ENCODE results near the gene LMO7. TPM values are rescaled to one million over a fixed set of nuclear protein-coding genes. Genes with fewer than 3 reads are reported as not detected.
A peak's percentile ranks its signal among the peaks of the same experiment; 100 is the strongest.
"Not testable (repeated sequence)": the region's sequence is repeated elsewhere in the genome, so short reads cannot be mapped to it uniquely, and the experiment has no call there.

The LMO7 gene
- total RNA-seq, 1 donor from 2014 or later = 340 TPM

DNA sequence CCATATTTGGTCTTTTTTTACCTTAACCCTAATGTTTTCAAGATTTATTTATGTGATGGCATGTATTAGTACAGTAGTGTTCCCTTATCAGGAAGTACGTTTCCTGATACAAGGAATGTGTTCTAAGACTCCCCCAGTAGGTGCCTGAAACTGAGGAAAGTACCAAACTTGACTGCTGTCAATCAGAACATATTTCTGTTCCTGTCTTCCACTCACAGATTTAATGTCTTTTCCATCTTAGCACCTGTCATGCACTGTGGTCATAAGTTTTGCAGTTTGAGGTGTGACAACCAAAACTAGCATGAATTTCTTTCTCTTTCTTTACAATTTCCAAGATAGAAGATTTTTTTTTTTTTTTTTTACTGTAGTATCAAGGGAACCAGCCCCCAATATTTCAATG, 62.9 kb downstream of the LMO7 start:
- no peak for DNase-seq

DNA sequence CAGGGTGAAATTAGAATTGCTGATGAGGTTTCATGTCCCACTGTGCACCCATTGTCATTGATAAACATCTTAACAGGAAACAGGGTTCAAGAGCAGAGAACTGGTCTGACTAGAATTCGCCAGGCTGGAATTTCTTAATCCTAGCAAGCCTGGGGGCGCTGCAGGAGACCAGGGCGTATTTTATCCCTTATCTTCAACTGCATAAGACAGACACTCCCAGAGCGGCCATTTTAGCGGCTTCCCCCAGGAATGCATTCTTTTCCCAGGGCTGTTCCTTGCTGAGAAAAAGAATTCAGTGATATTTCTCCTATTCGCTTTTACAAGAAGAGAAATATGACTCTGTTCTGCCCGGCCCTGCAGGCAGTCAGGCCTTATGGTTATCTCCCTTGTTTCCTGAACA, 63.6 kb downstream of the LMO7 start:
- DNase-seq = not testable (repeated sequence)

DNA sequence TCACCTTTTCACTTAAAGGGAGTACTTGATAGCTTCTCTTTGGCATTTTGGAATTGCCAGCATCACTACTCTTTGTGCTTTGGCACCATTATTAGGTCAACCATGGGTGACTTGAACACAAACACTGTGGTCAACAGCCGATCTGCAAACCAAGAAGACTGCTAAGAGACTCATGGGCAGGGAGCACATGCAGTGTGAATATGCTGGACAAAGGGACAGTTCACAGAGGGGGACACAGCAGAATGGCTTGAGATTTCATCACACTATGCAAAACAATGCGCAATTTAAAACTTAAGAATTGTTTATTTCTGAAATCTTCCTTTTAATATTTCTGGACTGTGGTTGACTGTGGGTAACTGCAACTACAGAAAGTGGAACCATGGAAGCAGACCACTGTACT, 64.4 kb downstream of the LMO7 start:
- no peak for DNase-seq

DNA sequence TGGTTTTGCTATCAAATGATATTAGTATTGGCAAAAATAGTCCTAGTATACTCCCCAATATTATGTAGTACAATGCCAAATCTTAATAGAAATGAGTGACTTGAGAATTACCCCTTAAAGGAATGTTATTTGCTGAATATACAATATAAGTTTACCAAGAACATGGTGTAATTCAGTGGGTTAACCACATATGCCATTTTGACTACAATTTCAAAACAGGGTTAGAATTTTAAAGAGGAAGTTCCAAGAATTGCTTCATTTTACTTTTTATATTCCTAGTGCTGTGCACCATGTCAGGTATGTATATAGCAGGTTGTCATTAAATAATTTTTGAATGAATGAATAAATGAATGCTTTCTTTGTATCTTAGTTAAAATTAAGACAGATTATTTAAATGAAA, 66.3 kb downstream of the LMO7 start:
- DNase-seq = no peak

DNA sequence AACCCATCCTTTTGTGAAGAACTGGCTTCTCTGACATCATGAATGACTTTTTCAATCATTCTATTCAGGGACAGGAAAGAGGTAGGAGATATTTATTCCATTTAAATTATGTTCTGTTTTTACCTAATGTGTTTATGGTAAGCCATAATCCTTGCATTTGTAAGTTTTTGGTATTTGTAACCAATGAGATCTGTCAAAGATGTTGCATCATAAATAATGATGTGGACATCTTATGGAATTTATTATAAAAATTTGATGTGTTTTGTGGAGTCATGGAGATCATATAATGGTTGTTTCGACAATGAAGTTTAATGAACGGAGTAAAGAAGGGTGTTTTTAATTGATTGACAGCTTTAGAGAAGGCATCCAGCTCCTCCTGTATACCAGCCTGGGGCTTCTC, 67.6 kb downstream of the LMO7 start:
- DNase-seq = no peak

DNA sequence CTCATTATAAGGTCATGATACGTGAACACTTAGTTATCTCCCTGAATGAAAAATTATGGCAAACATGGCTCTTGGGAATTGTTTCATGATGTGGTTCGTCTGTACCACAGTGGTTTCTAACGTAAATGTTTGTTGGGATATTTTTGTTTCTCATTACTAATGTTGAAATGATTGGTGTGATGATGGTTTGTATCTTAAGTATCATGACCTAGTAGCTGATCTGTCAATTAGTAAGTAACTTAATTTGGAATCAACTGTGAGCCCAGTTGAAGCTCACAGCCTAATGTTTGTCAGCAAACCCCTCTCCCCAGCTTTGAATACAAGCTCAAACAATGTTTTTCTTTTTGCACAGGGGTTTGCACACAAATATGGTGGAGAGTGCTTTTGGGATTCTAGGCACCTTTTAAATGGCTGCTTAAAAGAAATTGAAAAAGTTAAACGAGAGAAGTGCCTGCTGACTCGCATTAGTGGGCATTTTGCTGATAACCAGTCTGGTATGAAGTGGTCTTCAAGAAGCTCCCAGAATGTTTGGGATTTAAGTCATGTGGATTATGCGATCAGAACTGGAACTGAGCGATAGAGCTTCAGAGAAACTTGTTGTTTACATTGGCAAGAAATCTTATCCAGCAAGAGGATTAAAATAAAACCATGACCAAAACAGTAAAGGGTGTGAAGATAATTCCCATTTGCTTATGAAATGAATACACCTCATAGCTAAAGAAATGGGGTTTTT, 68.2 kb downstream of the LMO7 start:
- peak; percentile 57 for DNase-seq

DNA sequence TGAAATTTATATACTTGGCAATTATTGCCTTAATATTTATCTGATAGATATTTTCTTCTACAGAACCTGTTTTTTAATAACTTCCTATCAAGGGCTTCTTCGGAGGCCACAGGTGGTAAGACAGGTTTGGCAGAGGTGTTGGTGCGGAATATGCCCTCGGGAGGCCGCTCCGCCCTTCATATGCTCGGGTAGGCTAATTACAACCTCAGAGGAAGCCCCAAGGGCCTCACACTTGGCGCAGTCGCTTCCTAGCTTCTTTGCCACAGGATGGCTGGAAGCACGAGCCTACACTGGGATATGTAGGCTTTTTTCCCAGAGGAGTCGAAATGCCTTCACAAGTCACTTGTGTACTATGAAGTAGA, 68.8 kb downstream of the LMO7 start:
- peak; percentile 49 for DNase-seq

DNA sequence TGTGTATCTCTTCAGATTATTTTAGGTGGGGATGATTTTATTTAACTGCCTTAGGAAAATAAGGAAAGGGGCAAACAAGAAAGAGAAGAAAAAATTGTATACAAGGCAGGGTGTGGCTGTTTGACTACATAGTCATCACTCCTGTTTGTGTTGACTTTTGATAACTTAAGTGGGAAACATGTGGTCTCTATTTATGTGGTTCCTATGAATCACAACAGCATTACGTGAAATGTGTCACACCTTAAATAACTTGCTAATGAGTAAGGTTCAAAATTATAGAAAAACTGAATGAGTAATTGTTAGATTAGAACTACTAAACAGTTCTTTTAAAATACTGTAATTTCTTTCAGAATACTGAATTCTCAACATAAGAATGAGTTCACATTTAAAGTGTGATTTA, 69.3 kb downstream of the LMO7 start:
- DNase-seq = no peak

DNA sequence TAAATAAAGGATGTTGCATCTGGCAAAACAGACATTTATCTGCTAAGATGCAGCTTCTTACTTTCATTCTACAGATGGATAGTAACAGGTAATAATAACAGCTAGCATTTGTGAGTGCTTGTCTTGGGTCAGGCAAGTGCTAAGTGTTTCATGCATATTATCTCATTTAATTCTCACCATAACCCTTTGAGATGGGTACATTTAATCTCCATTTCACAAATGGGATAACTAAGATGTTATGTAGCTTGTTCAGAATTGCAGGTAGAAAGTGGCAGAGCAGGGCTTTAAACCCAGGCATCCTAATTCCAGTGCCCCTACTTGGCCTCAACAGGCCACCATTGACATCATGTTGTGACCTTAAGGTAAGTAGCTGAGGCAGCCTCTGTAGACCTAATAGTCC, 69.8 kb downstream of the LMO7 start:
- DNase-seq = no peak

DNA sequence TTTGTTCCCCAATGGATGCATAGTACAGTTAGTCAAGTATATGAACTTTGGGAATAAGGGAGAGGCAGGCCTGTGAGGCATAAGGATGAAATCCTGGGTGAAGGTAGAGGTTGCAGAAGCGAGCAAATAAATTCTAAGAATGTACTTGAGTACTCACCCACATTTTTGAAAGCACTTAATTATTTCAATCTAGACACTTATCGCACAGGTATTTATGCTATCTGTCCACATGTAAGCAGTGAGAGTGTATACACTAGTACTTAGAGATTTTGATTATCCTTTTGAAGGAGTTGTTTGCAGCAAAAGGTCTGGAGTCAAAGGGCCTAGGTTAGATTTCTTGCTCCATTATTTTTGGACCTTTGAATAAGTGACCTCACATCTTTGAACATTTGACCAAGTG, 77.7 kb downstream of the LMO7 start:
- no peak for DNase-seq

DNA sequence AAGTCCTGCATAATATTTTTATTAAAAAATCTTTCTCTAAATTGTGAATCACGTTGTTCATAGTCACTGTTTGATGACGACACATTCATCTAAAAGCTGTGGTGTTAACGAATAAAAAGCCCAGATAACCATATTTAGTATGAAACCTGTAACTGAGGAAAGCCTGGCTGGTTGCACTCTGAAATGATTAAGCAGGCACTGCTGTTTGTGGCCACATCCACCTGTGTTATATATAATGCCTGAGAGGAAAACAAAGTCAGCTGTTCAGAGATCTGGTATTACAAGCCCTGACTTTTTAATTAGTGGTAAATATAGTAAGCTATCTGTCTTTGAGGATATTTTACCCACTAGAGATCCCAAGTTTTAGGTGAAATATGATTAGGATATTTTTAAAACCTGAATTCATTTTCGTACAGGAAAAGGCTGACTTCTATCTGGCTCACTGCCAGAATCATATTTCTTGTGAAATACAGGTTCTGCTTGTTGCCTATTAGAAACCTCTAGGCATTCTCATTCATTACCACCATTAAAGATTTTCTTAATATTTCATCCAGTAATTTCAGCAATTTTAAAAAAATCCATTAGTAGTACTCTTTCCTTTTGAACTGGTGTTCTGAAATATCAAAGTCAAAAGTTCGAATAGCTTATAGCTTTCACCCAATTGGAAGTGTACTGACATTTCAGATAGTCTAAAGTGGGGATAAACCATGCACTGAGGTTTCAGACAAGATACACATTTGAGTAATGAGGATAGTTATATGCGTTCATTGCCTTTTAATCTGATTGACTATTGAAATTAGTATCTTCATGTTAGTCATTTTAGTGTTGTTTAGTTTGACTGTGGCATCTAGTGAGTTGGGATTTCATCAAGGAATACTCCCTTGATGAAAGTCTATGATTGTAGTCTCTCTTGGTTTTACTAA, 79.7 kb downstream of the LMO7 start:
- peak; percentile 27 for DNase-seq

DNA sequence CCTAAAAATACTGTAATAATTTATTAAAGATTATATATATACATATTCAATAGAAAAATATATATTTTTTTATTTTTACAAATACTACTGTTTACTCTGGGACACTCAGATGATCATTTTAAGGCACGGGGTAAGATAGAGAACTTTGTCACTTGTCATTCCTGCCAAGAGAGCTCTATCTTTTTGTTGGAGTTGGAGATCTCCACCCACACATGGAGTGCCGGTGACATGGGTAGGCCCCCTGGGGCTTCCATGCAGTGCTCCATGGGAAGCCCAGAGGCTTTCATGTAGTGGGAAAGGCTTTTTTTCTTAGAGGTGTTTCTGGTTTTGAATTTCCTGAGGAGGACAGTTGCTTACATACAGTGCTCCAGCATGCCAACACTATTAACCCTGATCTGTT, 81.4 kb downstream of the LMO7 start:
- DNase-seq = no peak

DNA sequence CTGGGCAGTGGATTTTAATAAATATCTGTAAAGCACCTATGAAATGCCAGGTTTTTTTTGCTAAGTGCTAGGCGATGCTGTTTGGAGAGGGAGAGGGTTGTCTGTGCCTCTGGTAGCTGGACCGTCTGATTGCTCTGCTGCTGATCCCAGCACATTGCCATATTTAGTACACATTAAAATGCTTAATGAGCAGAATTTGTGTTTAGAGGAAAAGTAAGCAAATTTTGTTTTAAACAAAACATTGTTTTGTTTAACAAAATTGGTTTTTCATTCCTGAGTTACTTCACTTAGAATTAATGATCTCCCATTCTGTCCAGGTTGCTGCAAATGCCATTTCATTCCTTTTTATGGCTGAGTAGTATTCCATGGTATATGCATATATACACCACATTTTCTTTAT, 85.2 kb downstream of the LMO7 start:
- DNase-seq = no peak

DNA sequence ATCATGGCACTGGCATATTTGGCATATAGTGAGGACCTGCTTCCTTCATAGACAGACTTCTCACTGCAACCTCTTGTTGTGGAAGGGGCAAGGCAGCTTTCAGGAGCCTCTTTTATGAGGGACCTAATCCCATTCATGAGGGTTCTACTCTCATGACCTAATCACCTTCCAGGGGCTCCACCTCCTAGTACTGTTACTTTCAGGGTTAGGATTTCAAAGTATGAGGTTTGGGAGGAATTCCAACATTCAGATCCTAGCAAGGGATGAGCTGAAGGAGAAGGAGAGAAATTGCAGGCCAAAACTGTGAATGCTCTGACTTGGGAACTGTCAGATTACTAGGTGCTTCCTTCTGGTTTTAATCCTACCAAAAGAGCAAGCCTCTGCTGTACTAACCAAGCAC, 87.8 kb downstream of the LMO7 start:
- no peak for DNase-seq

DNA sequence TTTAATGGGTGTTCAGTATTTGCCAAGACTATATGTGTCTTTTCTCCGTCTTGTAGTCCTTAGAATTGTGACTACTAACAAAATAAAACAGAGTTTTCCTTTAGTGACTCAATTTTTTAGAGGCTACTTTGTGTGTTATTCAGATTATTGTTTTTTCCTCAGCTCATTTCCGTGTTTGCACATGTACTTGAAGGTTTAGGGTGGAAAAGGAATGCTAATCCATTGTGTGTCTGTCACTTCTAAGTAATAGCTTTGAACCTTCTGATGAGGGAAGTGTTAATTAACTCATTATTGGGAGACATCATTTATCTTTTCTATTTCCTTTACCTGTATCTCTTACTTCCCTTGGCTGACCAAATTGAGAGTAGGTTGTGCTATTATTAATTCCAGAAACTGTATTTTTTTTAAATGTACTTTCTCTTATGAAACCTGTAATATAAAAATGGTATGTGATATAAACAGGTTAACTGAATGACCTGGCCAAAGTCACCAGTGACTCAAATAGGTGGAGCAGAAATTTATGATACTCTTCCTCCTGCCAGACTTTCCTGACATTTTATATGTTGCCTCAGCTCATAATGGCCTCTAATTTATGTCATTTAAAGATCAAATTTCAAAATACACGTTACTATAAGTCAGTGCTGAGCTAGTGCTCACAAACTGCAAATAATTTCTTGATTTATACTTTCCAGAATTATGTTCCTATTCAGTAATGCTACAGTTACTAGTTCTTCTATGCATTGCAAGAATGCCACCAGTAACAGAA, 88.8 kb downstream of the LMO7 start:
- DNase-seq = no peak

DNA sequence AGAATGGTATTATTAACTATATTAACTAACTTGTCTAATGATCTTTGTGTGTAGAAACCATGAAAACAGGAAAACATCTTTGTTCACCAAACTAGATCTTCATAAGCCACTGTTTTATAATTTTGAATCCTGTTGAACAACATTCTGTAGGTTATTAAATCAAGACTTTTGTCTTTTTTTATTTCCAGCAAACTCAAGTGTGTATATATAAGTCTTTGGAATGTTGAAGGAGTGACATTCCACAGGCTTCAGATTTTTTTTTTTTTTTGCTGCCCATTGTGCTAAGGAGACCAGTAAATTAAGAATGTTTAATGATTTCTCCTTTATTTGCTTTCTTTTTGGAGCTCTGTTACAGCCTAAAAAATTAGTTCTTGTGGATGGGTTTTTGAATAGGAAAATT, 89.6 kb downstream of the LMO7 start:
- DNase-seq = peak; percentile 13

DNA sequence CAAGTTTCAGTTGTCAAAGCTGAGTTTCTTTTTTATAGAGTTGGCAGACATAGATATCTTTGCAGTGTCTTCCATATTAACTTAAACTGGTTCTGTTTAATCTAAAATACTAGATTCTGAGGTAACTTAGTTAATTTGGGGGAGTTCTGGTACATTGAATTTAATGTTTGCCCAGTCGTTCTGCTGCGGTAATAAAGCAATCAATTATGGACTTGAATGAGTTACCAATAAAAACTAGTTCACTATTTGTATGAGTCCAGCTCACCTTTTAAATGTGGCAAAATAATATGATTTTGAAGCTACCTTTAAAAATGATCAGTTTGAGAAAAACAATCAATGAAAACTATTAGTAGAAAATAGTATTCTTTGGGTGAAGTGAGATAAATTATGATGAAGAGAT, 90.2 kb downstream of the LMO7 start:
- DNase-seq = no peak

DNA sequence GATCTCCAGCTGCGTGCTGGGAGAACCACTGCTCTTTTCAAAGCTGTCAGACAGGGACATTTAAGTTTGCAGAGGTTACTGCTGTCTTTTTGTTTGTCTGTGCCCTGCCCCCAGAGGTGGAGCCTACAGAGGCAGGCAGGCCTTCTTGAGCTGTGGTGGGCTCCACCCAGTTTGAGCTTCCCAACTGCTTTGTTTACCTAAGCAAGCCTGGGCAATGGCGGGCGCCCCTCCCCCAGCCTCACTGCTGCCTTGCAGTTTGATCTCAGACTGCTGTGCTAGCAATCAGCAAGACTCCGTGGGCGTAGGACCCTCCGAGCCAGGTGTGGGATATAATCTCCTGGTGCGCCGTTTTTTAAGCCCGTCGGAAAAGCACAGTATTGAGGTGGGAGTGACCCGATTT, 97.0 kb downstream of the LMO7 start:
- DNase-seq = not testable (repeated sequence)

DNA sequence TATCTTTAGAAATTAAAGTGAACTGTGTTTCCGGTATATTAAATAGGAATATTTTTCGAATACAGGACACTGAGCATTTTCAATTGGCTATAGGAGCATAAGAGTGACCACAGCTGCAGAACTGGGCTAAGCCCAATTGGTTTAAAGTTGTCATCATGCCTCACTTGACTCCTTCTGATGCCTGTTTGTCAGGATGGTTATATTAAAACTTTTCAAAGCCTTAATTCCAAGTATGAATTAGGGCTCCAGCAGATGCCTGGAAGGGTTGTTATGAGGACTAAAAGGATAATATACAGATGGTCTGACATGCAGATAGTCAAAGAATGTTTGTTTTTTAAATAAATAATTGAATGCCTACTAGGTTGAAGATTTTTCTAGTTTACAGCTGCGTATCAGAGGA, 100.0 kb downstream of the LMO7 start:
- no peak for DNase-seq

DNA sequence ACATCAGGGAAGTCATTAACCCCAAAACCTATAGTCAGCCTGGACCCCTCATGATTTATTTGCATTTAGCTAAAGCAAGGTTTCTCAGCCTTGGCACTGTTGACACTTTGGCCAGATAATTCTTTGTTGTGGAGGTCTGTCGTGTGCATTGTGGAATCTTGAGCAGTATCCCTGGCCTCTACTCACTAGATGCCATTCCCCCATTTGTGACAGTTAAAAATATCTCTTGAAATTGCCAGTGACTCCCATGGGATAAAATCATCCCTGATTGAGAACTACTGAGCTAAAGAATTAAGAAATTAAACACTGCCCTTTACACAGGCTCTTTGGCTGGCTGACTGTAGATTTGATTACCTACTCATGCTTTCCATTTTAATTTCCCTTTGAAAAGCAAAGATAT, 102.7 kb downstream of the LMO7 start:
- no peak for DNase-seq

DNA sequence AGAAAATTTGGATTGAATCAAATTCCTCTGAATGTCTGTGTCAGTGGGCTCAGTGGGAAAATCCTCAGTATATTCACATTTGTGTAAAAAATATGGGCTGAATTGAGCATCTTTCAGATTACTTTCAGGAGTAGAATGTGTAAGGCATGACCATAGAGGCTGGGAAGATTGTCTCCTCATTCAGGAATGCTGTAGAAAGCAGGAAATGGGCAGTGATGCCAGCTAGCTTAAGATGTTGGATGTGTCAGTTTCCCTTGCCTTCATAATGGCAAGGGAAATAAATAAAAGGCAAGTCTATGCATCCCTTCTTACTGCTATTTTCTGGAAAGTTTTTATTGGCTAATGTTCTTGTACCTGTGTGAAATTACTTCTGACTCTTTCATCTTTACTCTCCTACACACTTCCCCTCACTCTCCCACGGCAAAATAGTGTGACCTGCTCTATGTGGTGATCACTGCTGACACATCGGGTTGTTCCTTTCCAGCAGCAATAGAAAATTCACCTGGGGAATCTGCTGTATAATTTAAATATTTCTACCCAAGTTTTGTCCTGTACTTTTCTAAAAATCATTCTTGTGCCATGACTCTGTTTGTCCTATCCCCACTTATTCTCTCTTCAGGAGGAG, 103.2 kb downstream of the LMO7 start:
- no peak for DNase-seq

DNA sequence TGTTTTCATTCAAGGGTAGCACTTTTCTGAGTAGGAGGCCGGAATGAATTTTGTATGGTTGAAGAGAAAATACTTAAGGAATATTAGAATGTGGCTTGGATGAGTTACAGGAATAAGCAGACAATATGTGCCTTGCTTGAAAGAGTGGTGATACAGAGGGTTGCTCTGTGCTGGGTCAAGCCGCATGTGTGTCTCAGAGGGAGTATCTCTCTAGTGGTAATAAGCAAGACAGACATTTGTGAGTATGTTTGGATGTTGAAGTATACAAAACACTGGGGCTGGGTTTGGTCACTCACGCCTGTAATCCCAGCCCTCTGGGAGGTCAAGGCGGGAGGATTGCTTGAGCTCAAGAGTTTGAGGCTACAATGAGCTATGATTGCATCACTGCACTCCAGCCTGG, 103.9 kb downstream of the LMO7 start:
- no peak for DNase-seq

DNA sequence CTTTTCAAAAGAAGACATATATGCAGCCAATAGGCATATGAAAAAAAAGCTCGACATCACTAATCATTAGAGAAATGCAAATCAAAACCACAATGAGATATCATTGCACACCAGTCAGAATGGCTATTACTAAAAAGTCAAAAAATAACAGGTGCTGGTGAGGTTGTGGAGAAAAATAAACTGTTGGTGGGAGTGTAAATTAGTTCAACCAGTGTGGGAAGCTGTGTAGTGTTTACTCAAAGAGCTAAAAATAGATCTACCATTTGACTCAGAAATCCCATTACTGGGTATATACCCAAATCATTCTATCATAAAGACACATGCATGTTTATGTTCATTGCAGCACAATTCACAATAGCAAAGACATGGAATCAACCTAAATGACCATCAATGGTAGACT, 106.9 kb downstream of the LMO7 start:
- not testable (repeated sequence) for DNase-seq

All from tongue (tissue), 2 donors.